HUES6 (cell line): Measurements from ENCODE around the gene FLNB.

Experiments used
- H3K27ac ChIP-seq: 2 replicates; pipeline ENCODE4 v1.7.0; 2013; ENCODE audit warnings: low read depth, mild to moderate bottlenecking, low read length, inconsistent platforms
- H3K27me3 ChIP-seq: 2 replicates; pipeline ENCODE4 v1.6.1; 2013; ENCODE audit warnings: low read length; ENCODE audit not compliant: control insufficient read depth, insufficient read depth
- H3K36me3 ChIP-seq: 2 replicates; pipeline ENCODE4 v1.6.1; 2013; ENCODE audit warnings: low read length; ENCODE audit not compliant: control insufficient read depth, insufficient read depth
- H3K4me1 ChIP-seq: 2 replicates; pipeline ENCODE4 v1.6.1; 2013; ENCODE audit warnings: low read length; ENCODE audit not compliant: control insufficient read depth, insufficient read depth
- H3K4me3 ChIP-seq: 2 replicates; pipeline ENCODE4 v1.5.1; 2013; ENCODE audit warnings: low read depth, low read length
- H3K9ac ChIP-seq: one replicate; pipeline ENCODE4 v1.6.1; 2013; ENCODE audit warnings: mild to moderate bottlenecking, low read length
- H3K9me3 ChIP-seq: 2 replicates; pipeline ENCODE4 v1.6.1; 2013; ENCODE audit warnings: low read depth, low read length; ENCODE audit not compliant: control insufficient read depth, insufficient read depth

FLNB gene

GRCh38 chr3:58101499-58102389, 93.5 kb downstream of the FLNB start:
- no peaks in the 10 kb centered on the region for H3K4me1 ChIP-seq
- no peak overlapping the region for H3K4me3 ChIP-seq
- no peak overlapping the region for H3K9ac ChIP-seq
- H3K36me3 ChIP-seq, result peaks cover 95% of the 10 kb centered on the region
- no peaks in the 10 kb centered on the region for H3K27me3 ChIP-seq
- H3K27ac ChIP-seq, result no peak overlapping the region
- no peaks in the 10 kb centered on the region for H3K9me3 ChIP-seq

GRCh38 chr3:58102390-58102750, 94.1 kb downstream of the FLNB start:
- Histone ChIP-seq H3K27me3 (no peaks in the 10 kb centered on the region), H3K36me3 (peaks cover 95% of the 10 kb centered on the region), H3K9ac (no peak overlapping the region), H3K27ac (no peak overlapping the region), H3K4me1 (no peaks in the 10 kb centered on the region), H3K4me3 (no peak overlapping the region), H3K9me3 (no peaks in the 10 kb centered on the region)

GRCh38 chr3:58102976-58103451, 94.8 kb downstream of the FLNB start:
- Histone ChIP-seq H3K4me3 (no peak overlapping the region), H3K36me3 (peaks cover 94% of the 10 kb centered on the region), H3K4me1 (no peaks in the 10 kb centered on the region), H3K27ac (no peak overlapping the region), H3K9me3 (no peaks in the 10 kb centered on the region), H3K27me3 (no peaks in the 10 kb centered on the region), H3K9ac (no peak overlapping the region)

GRCh38 chr3:58104151-58104550, 95.9 kb downstream of the FLNB start:
- Histone ChIP-seq H3K36me3 (peaks cover 94% of the 10 kb centered on the region), H3K4me1 (no peaks in the 10 kb centered on the region), H3K27ac (no peak overlapping the region), H3K9ac (no peak overlapping the region), H3K4me3 (no peak overlapping the region), H3K27me3 (no peaks in the 10 kb centered on the region), H3K9me3 (no peaks in the 10 kb centered on the region)

- Histone ChIP-seq H3K27ac (no peak overlapping the region), H3K4me1 (no peaks in the 10 kb centered on the region), H3K36me3 (peaks cover 94% of the 10 kb centered on the region), H3K4me3 (no peak overlapping the region), H3K9me3 (no peaks in the 10 kb centered on the region), H3K9ac (no peak overlapping the region), H3K27me3 (no peaks in the 10 kb centered on the region)
These were observed 96.5 kb downstream of the FLNB start for GRCh38 chr3:58104712-58105111.

- Histone ChIP-seq H3K9ac (no peak overlapping the region), H3K27me3 (no peaks in the 10 kb centered on the region), H3K4me1 (no peaks in the 10 kb centered on the region), H3K9me3 (no peaks in the 10 kb centered on the region), H3K27ac (no peak overlapping the region), H3K36me3 (peaks cover 95% of the 10 kb centered on the region), H3K4me3 (no peak overlapping the region)
These were observed 97.0 kb downstream of the FLNB start for GRCh38 chr3:58105196-58105595.

GRCh38 chr3:58106061-58106460, 97.8 kb downstream of the FLNB start:
- Histone ChIP-seq H3K27ac (no peak overlapping the region), H3K27me3 (no peaks in the 10 kb centered on the region), H3K4me3 (no peak overlapping the region), H3K36me3 (peaks cover 94% of the 10 kb centered on the region), H3K4me1 (no peaks in the 10 kb centered on the region), H3K9ac (no peak overlapping the region), H3K9me3 (no peaks in the 10 kb centered on the region)

GRCh38 chr3:58106640-58107039, 98.4 kb downstream of the FLNB start:
- no peak overlapping the region for H3K4me3 ChIP-seq
- H3K36me3 ChIP-seq, result peaks cover 94% of the 10 kb centered on the region
- no peaks in the 10 kb centered on the region for H3K27me3 ChIP-seq
- H3K9ac ChIP-seq, result no peak overlapping the region
- no peaks in the 10 kb centered on the region for H3K9me3 ChIP-seq
- H3K27ac ChIP-seq, result no peak overlapping the region
- no peaks in the 10 kb centered on the region for H3K4me1 ChIP-seq

GRCh38 chr3:58107597-58107996, 99.4 kb downstream of the FLNB start:
- Histone ChIP-seq H3K27me3 (no peaks in the 10 kb centered on the region), H3K4me1 (no peaks in the 10 kb centered on the region), H3K27ac (no peak overlapping the region), H3K9me3 (no peaks in the 10 kb centered on the region), H3K4me3 (no peak overlapping the region), H3K9ac (no peak overlapping the region), H3K36me3 (peaks cover 94% of the 10 kb centered on the region)

- Histone ChIP-seq H3K4me1 (no peaks in the 10 kb centered on the region), H3K9me3 (no peaks in the 10 kb centered on the region), H3K9ac (no peak overlapping the region), H3K27ac (no peak overlapping the region), H3K36me3 (peaks cover 92% of the 10 kb centered on the region), H3K4me3 (no peak overlapping the region), H3K27me3 (no peaks in the 10 kb centered on the region)
These were observed 101.5 kb downstream of the FLNB start for GRCh38 chr3:58109752-58110151.

GRCh38 chr3:58111513-58112184, 103.4 kb downstream of the FLNB start:
- H3K9me3 ChIP-seq, result no peaks in the 10 kb centered on the region
- H3K4me1 ChIP-seq, result no peaks in the 10 kb centered on the region
- H3K4me3 ChIP-seq, result no peak overlapping the region
- no peak overlapping the region for H3K9ac ChIP-seq
- H3K36me3 ChIP-seq, result peaks cover 94% of the 10 kb centered on the region
- H3K27me3 ChIP-seq, result no peaks in the 10 kb centered on the region
- no peak overlapping the region for H3K27ac ChIP-seq
